Right renal cortex interstitium (tissue), 3 donors: ENCODE measurements around the gene RCBTB1. TPM values are rescaled to one million over a fixed set of nuclear protein-coding genes. Genes with fewer than 3 reads are reported as not detected.
"Not testable (repeated sequence)": the region's sequence is repeated elsewhere in the genome, so short reads cannot be mapped to it uniquely, and the experiment has no call there.

Source experiments
- DNase-seq, 3 donors: peaks; one replicate each; pipeline ENCODE4 v3.0.0-alpha.2; 2013; ENCODE audit warnings: low read depth in 3 of 3, low spot score in 2 of 3
- polyA plus RNA-seq, 3 donors: library from polyadenylated mRNA; unstranded; fragments of 120-200 nt; gene quantifications; one replicate each; pipeline ENCODE4 v1.2.1, GENCODE V29; 2013; ENCODE audit not compliant: insufficient read length in 3 of 3

Gene RCBTB1
- 10 to 100 TPM; 38.4 to 45.1 (median 43.0) TPM for polyA plus RNA-seq

DNA sequence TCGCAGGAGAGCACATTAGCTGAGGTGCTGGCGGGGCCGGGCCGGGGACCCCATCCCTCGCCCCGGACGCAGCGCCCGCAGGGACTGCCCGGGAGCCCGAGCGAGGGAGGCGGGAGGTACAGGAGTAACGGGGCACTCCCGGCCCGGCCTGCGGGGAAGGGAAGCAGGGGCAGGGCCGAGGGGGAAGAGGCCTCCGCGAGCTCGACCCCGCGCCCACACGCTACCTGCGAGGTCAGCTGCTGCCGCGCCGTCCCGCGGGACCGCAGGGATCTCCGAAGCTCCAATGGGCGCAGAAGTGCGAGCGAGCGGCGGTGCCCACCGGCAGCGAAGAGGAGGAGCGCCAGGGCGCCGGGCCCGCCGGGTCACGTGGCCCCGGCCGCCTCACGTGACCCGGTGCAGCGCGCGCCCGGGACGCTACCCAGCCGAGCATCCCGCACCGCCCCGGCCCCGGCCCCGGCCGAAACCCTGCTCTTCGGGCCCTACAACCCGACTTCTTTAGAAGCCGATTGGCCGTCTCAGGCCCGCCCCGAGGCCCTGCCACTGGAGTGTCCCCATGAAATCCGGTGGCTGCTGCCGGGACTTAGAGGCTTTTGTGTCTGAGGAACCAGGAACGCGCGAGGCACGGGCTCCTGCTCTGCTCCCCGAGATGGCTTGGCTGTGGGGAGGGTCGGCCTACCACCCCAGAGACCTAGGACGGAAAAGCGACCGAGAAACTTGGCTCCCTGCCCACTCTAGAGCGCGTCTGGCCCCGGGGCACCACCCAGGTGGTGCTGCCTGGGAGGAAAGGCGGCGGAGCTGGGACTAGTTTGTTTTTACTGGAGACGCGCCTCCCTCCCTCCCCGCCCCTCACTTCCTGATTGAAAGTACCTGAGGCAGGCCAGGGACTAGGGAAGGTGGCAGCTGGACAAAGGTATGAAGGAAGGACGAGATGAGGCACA, at the start of gene RCBTB1:
Gene RCBTB1 (minus strand): TSS at position 339 of the 938 bp plus-strand sequence. CDS start 18,279 bp downstream, outside the sequence.
- peak; percentile 31 to 54 (median 44) for DNase-seq

DNA sequence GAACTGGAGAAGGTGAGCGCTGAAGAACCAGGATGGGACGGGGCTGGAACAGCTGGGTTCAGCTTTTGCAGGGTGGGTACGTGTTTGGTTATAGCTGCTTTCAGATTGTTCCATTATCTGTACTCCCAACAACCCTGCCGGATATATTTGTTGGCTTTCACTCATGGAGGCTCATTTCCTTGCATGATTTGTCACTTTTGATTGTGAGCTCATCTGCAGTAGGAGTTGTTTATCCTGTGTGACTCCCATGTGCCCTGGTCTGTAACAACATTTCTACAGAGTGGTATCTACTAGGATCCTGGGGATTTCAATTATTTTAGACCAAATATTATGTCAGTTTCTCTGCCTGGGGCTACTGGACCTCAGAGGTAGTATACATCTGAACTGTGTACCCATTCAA, 48.4 kb upstream of the RCBTB1 start:
- no peak for DNase-seq

DNA sequence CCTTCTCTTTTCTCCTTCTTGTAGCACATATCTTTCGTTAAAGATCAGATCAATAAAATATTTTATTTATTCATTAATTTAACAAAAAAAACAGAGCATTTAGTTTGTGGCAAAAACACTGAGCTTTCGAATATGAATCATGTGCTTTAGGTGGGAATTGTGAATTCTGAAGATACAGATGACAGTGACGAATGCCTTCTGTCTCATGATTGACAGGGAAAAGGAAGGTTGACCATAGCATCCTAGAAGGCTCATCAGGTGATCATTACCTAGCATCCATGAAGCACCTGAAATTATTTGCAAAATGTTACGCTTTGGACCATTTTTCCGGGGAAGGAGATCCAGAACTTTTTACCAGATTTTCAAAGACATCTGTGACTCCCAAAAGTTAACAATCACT, 46.8 kb upstream of the RCBTB1 start:
- no peak for DNase-seq

DNA sequence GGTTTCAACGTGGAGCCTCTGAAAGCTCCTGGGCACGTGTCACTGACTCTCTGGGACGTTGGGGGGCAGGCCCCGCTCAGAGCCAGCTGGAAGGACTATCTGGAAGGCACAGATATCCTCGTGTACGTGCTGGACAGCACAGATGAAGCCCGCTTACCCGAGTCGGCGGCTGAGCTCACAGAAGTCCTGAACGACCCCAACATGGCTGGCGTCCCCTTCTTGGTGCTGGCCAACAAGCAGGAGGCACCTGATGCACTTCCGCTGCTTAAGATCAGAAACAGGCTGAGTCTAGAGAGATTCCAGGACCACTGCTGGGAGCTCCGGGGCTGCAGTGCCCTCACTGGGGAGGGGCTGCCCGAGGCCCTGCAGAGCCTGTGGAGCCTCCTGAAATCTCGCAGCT, 45.2 kb upstream of the RCBTB1 start:
- DNase-seq: no peak

DNA sequence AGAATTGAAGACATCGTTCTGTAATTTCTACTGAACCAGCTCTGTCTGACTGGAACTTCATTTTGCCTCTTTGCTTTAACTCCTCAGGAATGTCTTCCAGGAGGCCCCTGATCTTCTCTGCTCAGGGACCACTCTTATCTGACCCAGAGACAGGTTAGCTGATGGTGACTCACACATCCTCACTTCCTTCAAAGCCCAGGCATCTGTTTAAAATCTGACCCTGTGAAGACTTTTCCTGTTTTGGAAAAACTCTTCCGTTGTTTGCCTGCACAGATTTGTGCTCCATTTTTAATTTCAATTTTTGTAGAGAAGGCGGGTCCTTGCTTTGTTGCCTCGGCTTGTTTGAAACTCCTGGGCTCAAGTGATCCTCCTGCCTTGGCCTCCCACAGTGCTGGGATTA, 44.6 kb upstream of the RCBTB1 start:
- no peak for DNase-seq

DNA sequence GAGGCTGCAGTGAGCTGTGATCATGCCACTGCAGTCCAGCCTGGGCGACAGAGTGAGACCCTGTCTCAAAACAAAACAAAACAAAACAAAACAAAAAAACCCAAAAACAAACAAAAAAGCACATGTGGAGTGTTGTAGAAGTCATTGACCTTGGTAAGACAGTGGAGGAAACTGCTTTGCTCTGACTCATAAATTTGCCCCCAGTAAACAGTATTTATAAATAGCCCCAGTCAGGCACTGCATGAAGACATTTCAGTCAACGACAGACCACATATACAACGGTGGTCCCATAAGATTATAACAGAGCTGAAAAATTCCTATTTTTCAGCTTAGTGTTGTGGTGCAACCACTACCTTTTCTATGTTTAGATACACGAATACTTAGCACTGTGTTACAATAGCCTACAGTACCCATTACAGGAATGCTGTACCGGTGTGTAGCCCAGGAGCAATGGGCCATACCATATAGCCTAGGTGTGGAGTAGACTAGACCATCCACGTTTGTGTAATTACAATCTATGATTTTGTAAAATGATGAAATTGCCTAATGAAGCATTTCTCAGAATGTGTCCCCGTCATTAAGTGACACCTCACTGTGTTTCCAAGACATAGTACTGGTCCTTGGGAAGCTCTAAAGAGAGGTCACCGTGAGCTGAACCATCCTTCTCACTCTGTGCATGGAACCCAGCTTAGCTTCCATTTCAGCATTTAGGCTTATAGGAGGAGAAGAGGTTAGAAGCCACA, 44.0 kb upstream of the RCBTB1 start:
- no peak for DNase-seq

DNA sequence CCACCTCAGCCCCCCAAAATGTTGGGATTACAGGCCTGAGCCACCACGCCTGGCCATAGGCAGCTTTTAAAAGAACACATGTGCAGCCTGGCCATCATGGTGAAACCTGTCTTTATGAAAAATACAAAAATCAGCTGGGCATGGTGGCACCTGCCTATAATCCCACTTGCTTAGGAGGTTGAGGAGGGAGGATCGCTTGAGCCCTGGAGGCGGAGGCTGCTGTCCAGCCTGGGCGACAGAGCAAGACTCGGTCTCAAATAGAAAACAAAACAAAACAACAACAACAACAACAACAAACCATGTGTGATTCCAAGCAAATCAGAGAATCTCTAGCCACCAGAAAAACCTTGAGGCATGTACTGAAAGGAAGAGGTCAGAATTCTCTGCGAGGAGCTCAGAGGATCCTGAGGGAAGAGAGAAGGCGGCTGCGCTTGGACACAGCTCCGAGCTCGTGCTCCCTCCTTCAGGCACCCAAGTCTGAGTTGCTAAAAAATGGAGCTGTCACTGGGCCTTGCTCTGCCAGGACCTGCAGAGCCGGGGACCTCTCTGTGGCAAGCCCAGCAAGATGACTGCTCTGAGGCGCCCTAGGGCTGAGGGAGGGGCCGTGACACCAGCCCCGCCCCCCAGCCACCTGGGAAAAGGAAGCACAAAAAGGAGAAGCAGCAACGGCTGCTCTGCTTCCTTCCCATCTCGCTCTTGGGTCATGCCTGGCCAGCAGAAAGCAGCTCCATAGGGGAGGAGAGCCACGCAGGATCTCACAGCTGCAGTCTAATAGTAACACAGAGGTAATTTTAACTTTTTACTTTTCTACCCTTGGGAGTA, 42.7 kb upstream of the RCBTB1 start, which contains the start of gene ARL11:
Gene ARL11 (plus strand): TSS at position 677 of the 822 bp plus-strand sequence. CDS start 1,941 bp downstream, outside the sequence.
- no peak for DNase-seq

DNA sequence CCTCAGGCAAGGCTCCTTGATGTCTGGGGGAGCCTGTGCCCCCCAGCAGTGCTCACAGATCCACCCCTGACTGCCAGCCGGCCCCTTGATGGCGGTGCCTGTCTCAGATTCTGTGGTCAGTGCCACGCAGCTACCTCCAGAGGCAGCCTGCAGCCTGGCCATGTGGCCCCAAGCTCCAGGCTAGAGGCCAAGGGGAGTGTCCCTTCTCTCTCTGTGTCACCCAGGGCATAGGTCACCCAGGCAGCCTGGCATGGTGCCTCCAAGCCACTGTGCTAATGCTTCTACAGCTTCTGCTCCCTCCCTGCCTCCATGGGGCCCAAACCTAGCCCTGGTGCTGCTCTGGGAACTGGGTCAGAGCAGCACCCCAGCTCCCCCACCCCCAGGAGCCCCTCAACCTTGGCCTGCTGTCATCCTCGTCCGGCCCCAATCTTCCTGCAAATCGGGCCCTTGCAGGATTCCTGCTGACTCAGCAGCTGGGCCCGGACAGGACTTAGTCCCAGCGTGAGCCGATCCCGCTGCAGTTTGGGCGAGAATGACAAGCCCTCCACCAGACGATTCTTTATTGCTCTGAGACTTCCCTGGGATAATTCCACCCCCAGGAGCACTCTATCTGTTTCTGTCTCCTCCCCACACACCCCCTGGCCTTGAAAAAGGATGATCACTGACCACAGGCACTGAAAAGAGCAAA, 40.2 kb upstream of the RCBTB1 start:
- DNase-seq: no peak

DNA sequence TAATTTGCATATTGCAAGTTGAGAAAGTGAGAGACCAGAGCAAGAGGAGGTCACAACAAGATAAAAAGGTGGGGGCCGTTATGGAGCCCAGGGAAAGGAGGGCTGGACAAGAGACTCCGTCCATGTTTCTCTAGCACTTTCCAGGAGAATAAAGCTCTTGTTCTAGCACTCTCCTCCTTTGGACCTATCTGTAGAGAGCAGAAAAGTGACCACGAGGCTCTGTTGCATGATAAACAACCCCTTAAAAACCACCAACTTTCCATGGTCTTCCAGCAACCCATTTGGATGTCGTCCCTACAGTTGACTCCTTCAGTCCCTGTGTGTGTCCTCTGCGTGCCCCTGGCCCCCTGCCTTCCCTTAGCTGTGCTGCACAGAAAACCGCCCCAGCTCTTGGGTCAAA, 38.9 kb upstream of the RCBTB1 start:
- no peak for DNase-seq

DNA sequence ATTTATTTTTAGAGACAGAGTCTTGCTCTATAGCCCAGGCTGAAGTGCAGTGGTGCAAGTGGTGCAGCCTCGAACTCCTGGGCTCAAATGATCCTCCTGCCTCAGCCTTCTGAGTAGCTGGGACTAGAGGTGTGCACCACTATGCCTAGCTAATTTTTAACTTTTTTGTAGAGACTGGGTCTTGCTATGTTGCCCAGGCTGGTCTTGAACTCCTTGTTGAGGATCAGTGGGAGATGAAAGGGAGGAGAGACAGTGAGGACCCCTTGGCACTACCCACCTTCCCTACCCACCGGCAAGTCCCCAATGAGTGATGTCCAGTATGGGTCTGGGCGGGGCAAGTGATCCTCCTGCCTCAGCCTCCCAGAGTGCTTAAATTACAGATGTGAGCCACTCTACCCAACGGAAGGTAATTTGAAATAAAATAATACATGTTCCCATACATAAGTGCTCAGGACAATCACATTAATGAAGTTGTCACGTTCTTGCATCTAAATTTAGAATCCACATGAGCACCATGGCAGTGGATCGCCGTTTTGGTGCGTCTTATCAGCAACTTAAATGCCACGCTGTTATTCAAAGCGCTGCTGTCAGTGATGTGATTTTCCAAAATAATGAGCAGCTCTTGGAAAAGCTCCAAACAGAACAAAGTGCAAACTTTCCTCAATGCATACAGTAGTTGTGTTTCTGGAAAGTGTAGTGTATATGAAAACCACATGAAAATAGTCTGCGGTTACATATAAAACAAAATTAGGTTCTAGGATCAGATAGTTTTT, 37.0 kb upstream of the RCBTB1 start:
- DNase-seq: no peak

DNA sequence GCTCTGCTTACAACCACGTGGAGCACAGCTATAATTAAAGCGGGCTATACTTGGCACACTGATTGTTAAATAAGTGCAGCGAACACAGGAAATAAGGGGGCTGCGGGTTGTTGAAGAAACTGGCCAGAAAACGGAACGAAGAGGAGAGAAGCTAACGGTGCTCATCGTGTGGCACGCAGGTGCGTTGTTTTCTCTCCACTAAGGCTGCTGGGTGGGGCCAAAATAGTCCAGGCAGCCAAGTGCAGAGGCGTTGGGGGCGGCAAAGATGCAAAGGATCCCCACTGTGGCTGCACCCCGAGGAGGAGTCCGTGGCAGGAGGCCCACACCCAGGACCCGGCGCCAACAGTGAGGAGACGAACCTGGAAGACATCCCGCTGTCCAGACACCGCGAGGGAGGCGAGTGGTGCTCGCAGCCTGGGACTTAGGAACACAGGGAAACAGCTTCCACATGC, 34.8 kb upstream of the RCBTB1 start:
- no peak for DNase-seq

DNA sequence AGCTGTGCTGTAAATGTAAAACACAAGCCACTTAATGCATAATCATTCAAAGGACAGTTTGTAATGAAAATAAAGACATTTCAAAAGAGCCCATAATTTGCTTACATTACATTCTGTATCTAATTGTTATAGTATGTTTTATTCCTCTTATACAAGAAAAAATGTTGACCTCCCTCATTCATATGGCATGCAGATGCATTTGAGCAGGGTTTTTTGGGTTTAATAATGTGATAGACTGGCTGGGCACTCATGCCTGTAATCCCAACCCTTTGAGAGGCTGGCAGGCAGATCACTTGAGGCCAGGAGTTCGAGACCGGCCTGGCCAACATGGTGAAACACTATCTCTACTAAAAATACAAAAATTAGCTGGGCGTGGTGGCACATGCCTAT, 31.3 kb upstream of the RCBTB1 start:
- DNase-seq: no peak

DNA sequence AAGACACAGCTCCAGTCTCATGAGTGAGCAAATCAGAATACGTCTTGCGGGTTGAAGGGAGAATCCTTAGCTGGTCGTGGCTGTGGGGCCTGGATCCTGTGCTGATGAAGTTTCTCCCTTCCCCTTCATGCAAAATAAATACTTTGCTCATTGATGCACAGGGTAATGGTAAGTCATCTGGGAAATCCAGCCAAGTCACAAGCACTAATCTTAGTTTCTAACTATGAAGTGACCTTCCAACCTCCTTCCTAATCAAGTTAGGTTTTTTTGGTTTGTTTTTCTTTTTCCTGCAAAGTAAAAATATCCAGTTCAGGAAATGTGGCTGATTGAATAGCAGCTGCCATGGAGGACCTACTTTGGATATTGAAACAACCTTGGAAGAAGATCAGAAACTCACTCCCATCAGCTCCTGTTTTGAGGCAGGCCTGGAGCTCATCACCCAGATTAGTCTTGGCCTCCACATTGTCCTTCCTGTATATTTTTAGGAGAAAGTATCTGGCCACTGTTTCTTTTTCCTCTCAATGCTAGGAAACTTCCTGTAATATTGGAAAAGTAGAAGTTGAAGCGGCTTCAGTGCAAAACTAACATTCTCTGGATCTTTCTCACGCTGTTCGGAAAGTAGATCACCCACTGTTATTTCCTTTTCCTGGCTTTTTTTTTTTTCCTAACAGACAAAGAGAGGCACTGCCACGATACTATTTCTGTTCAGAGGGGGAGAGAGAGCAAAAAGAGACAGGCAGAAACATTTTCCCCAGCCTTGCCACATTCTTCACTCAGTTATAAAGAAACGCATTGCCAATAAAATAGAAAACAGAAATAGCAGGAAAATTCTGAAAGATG, 30.7 kb upstream of the RCBTB1 start:
- no peak for DNase-seq

DNA sequence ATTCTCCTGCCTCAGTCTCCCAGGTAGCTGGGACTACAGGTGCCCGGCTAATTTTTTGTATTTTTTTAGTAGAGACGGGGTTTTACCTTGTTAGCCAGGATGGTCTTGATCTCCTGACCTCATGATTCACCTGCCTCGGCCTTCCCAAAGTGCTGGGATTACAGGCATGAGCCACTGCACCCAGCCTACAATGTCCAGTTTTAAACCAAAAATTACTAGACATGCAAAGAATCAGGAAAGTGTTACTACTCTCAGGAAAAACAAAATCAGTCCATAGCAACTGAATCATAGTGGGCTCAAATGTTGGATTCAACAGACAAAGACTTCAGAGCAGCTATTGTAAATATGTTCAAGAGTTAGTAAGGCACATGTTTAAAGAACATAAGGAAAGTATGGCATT, 26.7 kb upstream of the RCBTB1 start:
- DNase-seq: not testable (repeated sequence)

DNA sequence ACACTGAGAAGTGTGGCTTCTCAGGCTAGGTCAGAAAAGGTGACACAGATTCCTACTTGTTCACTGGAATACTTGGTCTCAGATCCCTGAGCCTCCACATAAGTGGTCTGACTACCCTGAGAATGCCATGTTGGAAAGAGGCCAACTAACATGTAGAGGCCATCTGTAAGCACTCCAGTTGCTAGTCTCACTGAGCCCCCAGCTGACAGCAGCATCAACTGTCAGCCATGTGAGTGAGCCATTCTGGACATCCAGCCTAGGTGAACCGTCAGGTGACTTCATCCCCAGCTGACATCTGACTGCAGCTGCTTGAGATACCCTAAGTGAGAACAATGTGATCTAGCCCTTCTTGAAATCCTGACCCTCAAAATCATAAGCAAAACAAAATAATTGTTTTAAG, 24.8 kb upstream of the RCBTB1 start:
- DNase-seq: no peak

DNA sequence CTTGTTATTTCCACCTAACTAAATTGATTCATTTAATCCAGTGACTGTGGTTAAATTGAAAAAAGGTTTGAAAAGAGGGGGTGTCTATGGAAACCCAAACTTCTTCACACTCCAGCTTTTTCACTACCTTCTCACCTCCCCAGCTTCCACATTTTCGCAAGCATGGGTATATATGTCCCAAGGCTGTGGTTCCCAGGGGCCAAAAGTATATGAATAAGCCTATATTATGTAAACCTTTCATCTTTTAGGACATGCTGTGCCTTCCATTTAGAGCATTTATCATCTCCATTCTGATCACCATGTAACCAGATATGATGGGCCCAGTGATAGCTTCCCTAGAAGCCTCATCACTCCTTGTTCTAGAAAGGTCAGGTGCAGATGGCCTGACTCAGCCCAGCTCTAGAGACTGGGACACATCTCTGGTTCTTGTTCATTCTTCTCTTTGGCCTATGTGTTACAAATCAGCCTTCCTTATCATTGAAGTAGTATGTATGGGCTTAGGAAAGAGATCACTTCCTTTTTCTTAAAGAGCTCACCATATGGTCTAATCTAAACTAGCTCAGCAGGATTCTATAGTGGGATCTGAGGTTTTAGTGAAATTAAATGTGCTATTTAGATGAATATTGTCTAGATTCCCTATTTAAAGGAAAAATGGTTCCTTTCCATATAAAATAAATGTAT, 23.4 kb upstream of the RCBTB1 start:
- DNase-seq: no peak

DNA sequence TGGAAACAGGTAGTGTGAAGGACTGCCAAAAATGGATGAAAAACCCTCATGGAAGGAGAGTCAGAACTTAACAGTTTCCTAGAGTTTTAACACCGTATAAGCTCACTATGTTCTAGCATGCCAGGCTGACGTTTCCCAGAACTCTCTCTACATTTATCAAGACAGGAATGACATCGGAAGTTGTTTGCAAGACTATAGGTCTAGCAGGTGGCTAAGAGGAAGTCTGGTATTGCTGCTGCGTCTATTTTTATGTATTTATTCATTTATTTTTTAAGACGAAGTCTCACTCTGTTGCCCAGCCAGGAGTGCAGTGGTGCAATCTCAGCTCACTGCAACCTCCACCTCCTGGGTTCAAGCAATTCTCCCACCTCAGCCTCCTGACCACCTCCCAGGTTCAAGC, 22.4 kb upstream of the RCBTB1 start:
- no peak for DNase-seq
